GM19043 (cell line): ENCODE results near the gene GRIK2.

Experiments
- ATAC-seq: cut with Tn5 transposase; IDR thresholded peaks from one replicate; pipeline ENCODE4 v1.9.1; 2021; ENCODE audit warnings: low read depth; ENCODE audit not compliant: unreplicated experiment

The GRIK2 gene

GRCh38 chr6:101451981-101452380 lies 58.5 kb downstream of the GRIK2 start:
- no peak for ATAC-seq

- no peak for ATAC-seq
Observed at GRCh38 chr6:101453221-101453620, 59.7 kb downstream of the GRIK2 start.

GRCh38 chr6:101454106-101454676 lies 60.7 kb downstream of the GRIK2 start:
- no peak for ATAC-seq

GRCh38 chr6:101458336-101458735 lies 64.8 kb downstream of the GRIK2 start:
- no peak for ATAC-seq

GRCh38 chr6:101458826-101459225 lies 65.3 kb downstream of the GRIK2 start:
- no peak for ATAC-seq

GRCh38 chr6:101462576-101462975 lies 69.1 kb downstream of the GRIK2 start:
- ATAC-seq, result no peak

GRCh38 chr6:101465863-101466262 lies 72.4 kb downstream of the GRIK2 start:
- no peak for ATAC-seq

- ATAC-seq, result no peak
Observed at GRCh38 chr6:101477436-101477835, 83.9 kb downstream of the GRIK2 start.

GRCh38 chr6:101478891-101479290 lies 85.4 kb downstream of the GRIK2 start:
- no peak for ATAC-seq

- ATAC-seq, result no peak
Observed at GRCh38 chr6:101482606-101483005, 89.1 kb downstream of the GRIK2 start.

GRCh38 chr6:101484781-101485180 lies 91.3 kb downstream of the GRIK2 start:
- ATAC-seq, result no peak

GRCh38 chr6:101486124-101486523 lies 92.6 kb downstream of the GRIK2 start:
- no peak for ATAC-seq

GRCh38 chr6:101486726-101487125 lies 93.2 kb downstream of the GRIK2 start:
- no peak for ATAC-seq

GRCh38 chr6:101489456-101489855 lies 95.9 kb downstream of the GRIK2 start:
- ATAC-seq, result no peak

GRCh38 chr6:101490857-101491256 lies 97.3 kb downstream of the GRIK2 start:
- no peak for ATAC-seq

- ATAC-seq, result no peak
Observed at GRCh38 chr6:101502818-101503217, 109.3 kb downstream of the GRIK2 start.

- no peak for ATAC-seq
Observed at GRCh38 chr6:101509536-101509935, 116.0 kb downstream of the GRIK2 start.

- ATAC-seq, result no peak
Observed at GRCh38 chr6:101513181-101513580, 119.7 kb downstream of the GRIK2 start.

GRCh38 chr6:101516578-101516977 lies 123.1 kb downstream of the GRIK2 start:
- no peak for ATAC-seq

GRCh38 chr6:101517632-101518031 lies 124.1 kb downstream of the GRIK2 start:
- no peak for ATAC-seq

- ATAC-seq, result no peak
Observed at GRCh38 chr6:101522254-101522653, 128.7 kb downstream of the GRIK2 start.

GRCh38 chr6:101527467-101527866 lies 134.0 kb downstream of the GRIK2 start:
- ATAC-seq, result no peak

GRCh38 chr6:101528801-101529200 lies 135.3 kb downstream of the GRIK2 start:
- ATAC-seq, result no peak
